ENCODE data around the gene DSCAML1.

DSCAML1 gene

DNA sequence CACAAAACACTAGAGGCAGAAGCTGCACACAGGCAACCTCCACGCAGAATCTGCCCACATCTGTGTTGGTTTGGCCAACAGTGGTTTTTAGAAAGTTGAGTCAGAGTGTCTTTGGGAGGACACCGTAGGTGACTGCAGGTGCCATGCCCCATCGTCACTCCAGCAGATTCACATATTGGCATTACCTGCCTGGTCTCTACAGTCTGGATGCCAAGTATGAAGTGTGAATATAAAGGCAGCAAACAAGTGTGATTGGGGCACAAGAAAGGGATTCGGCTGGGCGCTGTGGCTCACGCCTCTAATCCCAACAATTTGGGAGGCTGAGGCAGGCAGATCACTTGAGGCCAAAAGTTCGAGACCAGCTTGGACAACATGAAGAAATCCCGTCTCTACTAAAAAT, 38.6 kb upstream of the DSCAML1 start:
- H3K4me3 ChIP-seq (ENCODE audit: low read depth, low read length): no peak overlapping the region
- no peak for DNase-seq (ENCODE audit: low read depth)
- TF ChIP-seq, protein P1, sequence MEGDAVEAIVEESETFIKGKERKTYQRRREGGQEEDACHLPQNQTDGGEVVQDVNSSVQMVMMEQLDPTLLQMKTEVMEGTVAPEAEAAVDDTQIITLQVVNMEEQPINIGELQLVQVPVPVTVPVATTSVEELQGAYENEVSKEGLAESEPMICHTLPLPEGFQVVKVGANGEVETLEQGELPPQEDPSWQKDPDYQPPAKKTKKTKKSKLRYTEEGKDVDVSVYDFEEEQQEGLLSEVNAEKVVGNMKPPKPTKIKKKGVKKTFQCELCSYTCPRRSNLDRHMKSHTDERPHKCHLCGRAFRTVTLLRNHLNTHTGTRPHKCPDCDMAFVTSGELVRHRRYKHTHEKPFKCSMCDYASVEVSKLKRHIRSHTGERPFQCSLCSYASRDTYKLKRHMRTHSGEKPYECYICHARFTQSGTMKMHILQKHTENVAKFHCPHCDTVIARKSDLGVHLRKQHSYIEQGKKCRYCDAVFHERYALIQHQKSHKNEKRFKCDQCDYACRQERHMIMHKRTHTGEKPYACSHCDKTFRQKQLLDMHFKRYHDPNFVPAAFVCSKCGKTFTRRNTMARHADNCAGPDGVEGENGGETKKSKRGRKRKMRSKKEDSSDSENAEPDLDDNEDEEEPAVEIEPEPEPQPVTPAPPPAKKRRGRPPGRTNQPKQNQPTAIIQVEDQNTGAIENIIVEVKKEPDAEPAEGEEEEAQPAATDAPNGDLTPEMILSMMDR (IDR thresholded peaks at IDR 0.05; ENCODE audit: control insufficient read depth, extremely low read depth, insufficient read depth): no peak

DNA sequence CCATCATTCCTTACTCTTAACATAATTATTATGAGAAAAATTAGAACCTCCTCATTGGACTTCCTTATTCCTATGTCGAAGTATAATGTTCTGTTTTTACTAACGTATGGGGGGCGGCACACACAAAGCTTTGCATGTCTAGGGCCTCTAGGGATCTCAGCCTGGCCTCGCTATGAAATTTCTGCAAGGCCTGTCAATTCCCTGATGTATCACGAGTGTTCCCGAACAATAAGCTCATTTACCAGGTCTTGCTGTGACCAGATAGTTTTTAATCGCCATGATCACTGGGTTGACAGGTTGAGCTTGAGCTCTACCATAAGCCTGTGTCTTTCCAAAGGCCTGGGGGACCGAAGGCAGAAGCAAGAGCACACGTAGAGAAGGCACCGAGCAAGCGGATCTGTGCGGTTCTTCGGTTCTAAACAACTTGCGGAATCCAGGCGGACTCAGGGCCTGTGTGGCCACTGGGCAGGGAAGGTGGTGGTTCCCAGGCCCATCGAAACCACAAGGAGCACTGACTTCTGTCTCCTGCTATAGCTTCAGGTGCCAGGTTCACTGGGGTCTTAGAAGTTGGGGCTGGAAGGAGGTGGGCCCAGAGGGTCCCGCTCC, 37.9 kb upstream of the DSCAML1 start:
- DNase-seq (ENCODE audit: low read depth): no peak
- H3K4me3 ChIP-seq (ENCODE audit: low read depth, low read length): no peak overlapping the region
- TF ChIP-seq, protein P1 (IDR thresholded peaks at IDR 0.05; ENCODE audit: control insufficient read depth, extremely low read depth, insufficient read depth): no peak

DNA sequence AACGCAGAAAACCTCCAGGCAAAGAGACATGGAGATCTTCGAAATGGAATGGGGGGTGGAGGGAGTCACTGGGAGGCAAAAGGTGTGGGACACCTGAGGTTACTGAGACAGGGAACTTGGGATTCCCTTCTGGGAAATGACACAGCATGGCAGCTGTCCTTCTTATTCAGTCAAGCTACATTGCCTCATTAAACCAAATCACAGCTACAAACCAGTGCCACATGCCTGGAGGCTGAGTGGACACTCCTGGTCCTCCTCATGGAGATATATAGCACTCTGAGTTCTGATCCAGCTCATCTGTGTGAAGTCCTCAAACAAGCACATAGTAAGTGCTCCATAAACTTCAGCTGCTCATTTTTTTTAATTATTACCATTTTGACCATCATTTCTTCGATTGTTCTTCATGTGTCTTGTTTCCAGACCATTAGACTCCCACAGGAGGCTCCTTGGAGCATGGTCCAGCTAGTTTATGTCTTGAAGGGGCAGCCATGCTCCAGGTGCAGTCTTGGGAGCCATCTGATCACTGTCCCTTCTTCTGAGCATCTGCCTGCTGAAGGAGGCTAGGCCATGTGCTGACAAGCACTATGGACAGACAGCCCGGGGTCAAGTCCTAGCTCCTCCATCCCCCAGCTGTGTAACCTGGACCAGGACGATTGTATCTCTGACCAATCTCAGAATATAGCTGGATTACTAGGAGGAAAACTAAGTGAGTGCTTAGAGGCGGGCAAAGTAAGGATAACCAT, 37.2 kb upstream of the DSCAML1 start:
- no peak for DNase-seq (ENCODE audit: low read depth)
- TF ChIP-seq, protein P1 (IDR thresholded peaks at IDR 0.05; ENCODE audit: control insufficient read depth, extremely low read depth, insufficient read depth): no peak

DNA sequence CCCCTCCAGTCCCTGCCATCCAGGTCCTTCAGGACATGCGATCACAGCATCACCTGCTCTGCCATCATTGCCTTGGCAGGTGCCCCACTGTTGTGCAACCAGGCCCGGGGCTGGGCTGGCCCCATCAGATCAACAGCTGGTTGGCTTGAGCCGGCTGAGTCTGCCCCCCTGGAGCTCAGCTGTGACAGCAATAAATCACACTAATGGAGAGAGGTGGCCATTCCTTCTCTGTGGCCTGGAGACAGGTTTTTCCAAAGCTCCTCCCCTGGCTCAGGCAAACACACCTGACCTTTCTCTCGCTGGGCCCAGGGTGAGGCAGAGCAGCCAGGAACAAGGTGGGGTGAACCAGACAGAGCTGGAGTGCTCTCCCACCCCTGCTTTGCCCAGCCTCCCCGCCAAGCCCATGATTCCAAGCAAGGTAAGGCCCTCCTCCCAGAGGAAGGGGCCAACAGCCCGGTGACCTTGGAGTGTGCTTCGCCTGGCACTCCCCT, 36.4 kb upstream of the DSCAML1 start:
- TF ChIP-seq, protein P1 (IDR thresholded peaks at IDR 0.05; ENCODE audit: control insufficient read depth, extremely low read depth, insufficient read depth): no peak
- H3K4me3 ChIP-seq (ENCODE audit: low read depth, low read length): no peak overlapping the region
- peak; percentile 42 for DNase-seq (ENCODE audit: low read depth)

More for the DNA sequence above, 37.2 kb upstream of the DSCAML1 start:
- H3K4me3 ChIP-seq (ENCODE audit: low read depth, low read length): no peak overlapping the region

DNA sequence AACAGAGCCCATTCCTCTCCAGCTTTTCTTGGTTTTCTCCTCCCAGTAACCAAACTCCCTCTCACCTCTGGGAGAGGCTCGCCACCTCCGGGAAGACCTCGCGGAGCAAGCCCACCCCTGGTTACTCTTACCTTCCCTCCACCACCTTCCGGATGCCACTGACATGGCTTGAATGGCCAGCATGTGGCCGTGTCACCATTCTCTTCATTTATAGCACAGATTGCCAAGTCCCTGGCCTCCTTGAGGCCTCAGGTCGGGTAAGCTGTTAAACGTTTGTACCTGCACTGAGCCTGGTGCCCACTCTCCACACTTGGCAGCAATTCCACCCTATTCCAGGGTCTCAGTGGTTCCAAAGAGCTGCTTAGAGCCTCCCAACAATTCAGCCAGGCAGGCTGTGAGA, 35.5 kb upstream of the DSCAML1 start:
- no peak overlapping the region for H3K4me3 ChIP-seq (ENCODE audit: low read depth, low read length)
- DNase-seq (ENCODE audit: low read depth): no peak
- TF ChIP-seq, protein P1 (IDR thresholded peaks at IDR 0.05; ENCODE audit: control insufficient read depth, extremely low read depth, insufficient read depth): no peak

DNA sequence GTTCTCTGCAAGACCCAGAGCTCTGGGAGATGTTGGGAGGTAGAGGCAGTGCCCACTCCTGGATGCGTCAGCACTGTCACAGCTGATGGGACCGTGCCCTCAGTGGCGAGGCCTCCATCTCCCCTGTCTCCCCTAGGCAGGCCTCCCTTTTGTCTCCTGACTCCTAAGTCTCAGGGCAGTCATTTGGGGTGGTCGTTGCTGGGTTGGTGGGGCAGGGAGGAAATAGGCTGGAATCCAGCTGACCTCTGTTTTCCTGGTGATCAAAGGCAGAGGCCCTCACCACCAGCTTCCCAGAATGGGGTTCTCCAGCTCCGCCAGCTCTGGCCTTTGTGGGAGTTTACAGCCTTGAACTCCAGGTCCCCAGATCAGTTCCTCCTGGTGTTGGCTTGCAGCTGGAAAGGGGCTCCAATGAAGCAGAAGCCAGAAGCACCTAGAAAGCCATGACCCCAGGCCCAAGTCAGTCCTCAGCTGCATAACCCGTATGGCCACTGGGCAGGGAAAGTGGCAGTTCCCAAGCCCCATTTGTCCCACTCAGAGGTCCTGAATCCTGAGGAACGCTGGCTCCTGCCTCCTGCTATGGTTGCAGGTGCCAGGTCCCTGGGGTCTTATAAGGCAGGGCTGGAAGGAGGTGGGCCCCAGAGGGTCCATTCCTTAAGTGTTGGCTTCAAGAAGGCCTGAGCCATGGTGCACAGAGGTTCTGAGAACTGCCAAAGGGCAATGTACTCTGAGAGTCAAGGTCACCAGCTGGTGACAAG, 34.8 kb upstream of the DSCAML1 start:
- TF ChIP-seq, protein P1 (IDR thresholded peaks at IDR 0.05; ENCODE audit: control insufficient read depth, extremely low read depth, insufficient read depth): no peak
- H3K4me3 ChIP-seq (ENCODE audit: low read depth, low read length): no peak overlapping the region
- DNase-seq (ENCODE audit: low read depth): no peak
